HG03442 (cell line): Measurements from ENCODE around the gene HLA-G.

Experiments
- ATAC-seq: cut with Tn5 transposase; IDR thresholded peaks from one replicate; pipeline ENCODE4 v1.9.1; 2021; ENCODE audit warnings: mild to moderate bottlenecking, moderate library complexity; ENCODE audit not compliant: unreplicated experiment

The HLA-G gene

GRCh38 chr6:29815118-29815750 is 12.4 kb upstream of the HLA-G start:
- no peak for ATAC-seq

DNA sequence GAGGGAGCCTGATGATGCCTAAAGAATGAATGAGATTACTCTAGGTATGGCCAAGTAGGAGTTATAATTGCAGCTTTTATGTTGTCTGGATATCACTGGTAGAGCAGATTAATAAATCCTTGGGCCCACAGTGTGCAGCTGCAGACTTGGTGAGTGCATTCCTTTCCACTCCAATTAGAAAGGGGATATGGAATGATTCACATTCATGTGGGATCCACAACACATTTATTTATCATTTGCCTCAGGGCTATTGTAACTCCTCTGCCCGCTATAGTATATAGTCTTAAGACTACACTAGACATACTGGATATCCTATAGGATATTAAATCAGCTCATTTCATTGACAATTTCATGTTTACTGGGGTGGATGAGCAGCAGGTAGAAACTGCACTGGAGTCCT is 11.6 kb upstream of the HLA-G start:
- no peak for ATAC-seq

GRCh38 chr6:29818892-29819291 is 8.7 kb upstream of the HLA-G start:
- ATAC-seq: no peak

GRCh38 chr6:29824144-29824543 is 3.5 kb upstream of the HLA-G start:
- ATAC-seq: no peak

- no peak for ATAC-seq
These were observed 1.8 kb upstream of the HLA-G start for GRCh38 chr6:29825848-29826247.

DNA sequence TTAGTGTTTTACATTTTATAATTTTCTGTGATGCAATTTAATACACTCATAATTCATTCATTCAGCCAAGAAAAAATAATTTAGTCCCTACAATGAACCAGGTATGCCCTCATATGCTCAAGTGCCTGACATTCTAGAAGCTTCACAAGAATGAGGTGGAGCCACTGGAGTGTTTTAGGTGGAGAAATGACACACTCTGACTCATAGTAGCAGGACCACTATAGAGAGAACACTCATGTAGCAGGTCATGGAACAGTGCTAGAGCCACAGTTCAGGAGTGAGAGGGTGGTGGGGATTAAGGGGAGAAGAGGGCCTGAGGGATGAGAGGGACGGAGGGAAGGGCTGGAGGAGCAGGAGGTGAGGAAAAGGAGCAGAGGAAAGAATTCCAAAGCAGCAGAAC is 1.4 kb upstream of the HLA-G start:
- no peak for ATAC-seq

DNA sequence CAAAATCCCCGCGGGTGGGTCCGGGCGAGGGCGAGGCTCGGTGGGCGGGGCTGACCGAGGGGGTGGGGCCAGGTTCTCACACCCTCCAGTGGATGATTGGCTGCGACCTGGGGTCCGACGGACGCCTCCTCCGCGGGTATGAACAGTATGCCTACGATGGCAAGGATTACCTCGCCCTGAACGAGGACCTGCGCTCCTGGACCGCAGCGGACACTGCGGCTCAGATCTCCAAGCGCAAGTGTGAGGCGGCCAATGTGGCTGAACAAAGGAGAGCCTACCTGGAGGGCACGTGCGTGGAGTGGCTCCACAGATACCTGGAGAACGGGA is 809 bp downstream of the HLA-G start:
- ATAC-seq: no peak

DNA sequence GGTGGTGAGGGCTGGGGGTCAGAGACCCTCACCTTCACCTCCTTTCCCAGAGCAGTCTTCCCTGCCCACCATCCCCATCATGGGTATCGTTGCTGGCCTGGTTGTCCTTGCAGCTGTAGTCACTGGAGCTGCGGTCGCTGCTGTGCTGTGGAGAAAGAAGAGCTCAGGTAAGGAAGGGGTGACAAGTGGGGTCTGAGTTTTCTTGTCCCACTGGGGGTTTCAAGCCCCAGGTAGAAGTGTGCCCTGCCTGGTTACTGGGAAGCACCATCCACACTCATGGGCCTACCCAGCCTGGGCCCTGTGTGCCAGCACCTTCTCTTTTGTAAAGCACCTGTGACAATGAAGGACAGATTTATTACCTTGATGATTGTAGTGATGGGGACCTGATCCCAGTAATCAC is 2.1 kb downstream of the HLA-G start:
- ATAC-seq: no peak

DNA sequence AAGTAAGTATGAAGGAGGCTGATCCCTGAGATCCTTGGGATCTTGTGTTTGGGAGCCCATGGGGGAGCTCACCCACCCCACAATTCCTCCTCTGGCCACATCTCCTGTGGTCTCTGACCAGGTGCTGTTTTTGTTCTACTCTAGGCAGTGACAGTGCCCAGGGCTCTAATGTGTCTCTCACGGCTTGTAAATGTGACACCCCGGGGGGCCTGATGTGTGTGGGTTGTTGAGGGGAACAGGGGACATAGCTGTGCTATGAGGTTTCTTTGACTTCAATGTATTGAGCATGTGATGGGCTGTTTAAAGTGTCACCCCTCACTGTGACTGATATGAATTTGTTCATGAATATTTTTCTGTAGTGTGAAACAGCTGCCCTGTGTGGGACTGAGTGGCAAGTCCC is 2.8 kb downstream of the HLA-G start:
- ATAC-seq: no peak

DNA sequence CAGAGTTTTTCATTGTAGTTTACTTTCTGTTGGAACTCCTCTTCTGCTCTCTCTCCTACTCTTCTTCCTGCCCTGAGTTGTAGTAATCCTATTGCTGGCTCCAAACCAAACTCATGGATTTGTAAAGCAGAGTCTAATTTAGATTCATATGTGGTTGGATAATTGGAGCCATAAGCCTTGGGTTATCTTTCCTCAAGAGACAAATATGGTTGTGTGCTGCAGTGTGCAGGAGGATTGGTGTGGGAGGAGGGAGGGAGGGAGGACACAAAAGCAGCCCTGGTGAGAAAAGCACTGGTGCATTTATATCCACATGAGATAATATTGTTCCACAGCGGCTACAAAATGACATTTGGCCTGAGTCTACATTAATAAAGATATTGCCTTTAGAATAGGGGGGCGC is 4.2 kb downstream of the HLA-G start:
- ATAC-seq: no peak

GRCh38 chr6:29834564-29835436 is 7.2 kb downstream of the HLA-G start:
- ATAC-seq: no peak

DNA sequence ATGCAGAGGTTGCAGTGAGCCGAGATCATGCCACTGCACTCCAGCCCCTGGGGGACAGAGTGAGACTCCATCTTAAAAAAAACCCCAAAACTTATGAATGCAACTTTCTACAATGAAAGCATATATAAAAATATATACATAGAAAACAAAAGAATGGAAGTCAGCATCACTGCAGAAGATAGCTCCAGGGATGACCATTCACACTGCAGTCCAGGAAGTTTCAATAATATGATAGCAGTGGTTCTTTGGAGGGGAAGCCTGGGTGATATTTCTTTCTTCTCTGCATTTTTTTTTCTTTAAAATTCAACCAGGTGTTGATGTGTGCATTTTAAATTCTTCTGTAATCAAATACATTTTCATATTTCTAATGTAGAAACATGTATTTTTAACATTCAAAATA is 12.3 kb downstream of the HLA-G start:
- ATAC-seq: no peak

DNA sequence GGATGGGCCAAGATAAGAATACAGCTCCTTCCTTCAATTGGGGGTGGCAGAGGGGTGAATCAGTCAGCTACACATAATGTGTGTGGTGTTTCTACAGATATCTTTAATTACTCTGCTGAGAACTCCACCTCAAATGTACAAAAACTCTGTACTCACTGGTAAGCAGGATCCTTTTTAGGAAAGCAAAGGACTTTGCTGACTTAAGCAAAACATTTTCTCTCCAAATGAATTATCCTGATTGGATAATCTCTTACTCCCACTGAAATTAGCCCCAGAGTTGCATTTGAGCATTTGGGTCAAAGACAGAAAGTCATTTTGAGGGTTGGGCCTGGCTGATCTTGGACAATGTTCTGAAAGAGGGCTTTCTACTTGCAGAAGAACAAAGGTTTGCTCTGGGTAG is 13.4 kb downstream of the HLA-G start:
- ATAC-seq: no peak

GRCh38 chr6:29845405-29846006 is 17.9 kb downstream of the HLA-G start:
- ATAC-seq: no peak

DNA sequence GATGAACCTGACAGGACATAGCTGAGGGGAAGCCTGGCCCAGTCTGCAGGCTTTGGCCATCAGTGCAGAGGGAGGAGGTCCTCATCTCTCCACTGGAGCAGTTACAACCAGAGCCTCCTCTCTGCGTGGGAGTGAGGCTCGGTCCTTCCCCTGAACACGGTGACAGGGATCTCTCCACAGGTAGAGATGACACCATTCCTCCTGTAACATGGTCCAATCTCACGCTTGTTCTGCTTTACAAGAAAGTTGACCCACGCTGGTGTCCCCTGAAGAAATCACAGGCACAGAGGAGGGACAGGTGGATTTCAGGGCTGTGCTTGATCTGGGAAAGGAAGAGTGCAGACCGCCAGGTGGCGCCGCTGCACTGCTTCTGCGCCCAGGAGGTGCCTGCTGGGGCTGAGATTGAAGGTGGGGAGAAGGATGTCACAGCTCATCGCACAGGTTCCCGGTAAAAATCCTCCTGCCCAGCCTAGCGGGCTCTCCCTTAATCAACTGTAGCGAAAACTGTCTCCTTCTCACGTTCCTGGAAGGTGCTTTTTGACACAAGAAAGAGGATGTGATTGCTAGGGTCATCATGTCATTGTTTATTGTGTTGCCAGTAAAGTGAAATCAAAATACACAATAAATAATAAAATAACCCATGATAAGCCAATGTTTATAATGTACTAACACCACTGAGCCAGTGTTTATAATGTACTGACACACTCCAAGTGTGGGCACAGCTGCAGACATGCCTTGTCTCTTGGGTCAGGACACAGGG is 20.4 kb downstream of the HLA-G start:
- ATAC-seq: no peak

GRCh38 chr6:29850011-29850553 is 22.5 kb downstream of the HLA-G start:
- ATAC-seq: no peak

GRCh38 chr6:29851190-29851589 is 23.6 kb downstream of the HLA-G start:
- ATAC-seq: no peak

DNA sequence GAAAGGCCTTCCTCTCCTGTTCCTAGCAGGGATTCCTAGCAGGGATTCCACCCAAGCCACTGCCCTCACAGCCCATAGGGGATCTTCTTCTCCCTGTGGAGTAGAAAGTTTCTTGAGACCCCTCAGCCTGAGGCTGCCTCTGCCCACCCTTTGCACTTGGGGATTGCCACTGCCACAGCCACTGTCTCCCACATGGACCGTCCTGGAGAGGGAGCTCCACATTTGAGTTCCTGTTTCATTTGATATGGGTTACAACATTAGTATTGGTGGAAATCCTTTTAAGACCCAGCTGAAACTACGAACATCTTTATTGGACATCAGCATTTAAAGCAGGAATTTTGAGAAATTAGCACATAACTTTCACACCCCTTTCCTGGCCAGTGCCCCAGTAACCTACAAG is 25.6 kb downstream of the HLA-G start:
- ATAC-seq: no peak

- no peak for ATAC-seq
These were observed 30.4 kb downstream of the HLA-G start for GRCh38 chr6:29858006-29858405.

DNA sequence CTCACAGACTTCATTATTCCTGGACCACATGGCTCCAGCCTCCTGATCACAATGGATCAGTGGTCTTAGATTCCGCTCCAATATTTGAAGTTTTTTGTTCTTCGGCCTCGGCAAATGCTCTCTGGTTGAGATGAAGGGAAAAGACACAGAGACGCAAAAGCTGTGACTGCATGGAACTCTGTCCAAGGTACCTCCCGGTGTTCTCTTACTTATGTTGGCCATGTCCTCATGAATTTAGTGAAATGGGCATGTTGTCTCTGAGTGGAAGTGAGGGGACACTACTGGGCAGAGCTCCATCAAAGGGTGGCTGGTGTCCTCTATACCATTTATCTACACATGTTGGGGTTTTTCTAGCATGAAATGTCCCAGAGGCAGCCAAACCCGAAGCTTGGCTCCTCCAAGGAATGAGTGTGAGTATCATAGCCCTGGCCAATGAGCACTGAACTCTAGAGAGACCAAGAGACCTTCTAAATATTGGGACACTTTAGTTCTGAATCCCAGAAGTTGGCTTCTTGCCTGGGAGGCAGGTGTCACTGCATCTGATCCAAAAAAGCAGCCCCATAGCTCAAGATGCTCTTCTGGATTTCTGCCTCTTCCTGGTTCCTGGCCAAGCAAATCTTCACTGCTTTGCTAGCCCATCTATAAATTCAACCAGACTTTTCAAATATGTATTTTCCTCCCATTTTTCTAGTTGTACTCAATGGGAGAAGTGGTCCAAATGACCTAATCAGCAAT is 34.1 kb downstream of the HLA-G start:
- no peak for ATAC-seq
